HUES6 (cell line): ENCODE results near the gene TJP2.
A peak's percentile ranks its signal among the peaks of the same experiment; 100 is the strongest.

ENCODE experiments used
- H3K27ac ChIP-seq: 2 replicates; pipeline ENCODE4 v1.7.0; 2013; ENCODE audit warnings: low read depth, mild to moderate bottlenecking, low read length, inconsistent platforms
- H3K27me3 ChIP-seq: 2 replicates; pipeline ENCODE4 v1.6.1; 2013; ENCODE audit warnings: low read length; ENCODE audit not compliant: control insufficient read depth, insufficient read depth
- H3K36me3 ChIP-seq: 2 replicates; pipeline ENCODE4 v1.6.1; 2013; ENCODE audit warnings: low read length; ENCODE audit not compliant: control insufficient read depth, insufficient read depth
- H3K4me1 ChIP-seq: 2 replicates; pipeline ENCODE4 v1.6.1; 2013; ENCODE audit warnings: low read length; ENCODE audit not compliant: control insufficient read depth, insufficient read depth
- H3K4me3 ChIP-seq: 2 replicates; pipeline ENCODE4 v1.5.1; 2013; ENCODE audit warnings: low read depth, low read length
- H3K9ac ChIP-seq: one replicate; pipeline ENCODE4 v1.6.1; 2013; ENCODE audit warnings: mild to moderate bottlenecking, low read length
- H3K9me3 ChIP-seq: 2 replicates; pipeline ENCODE4 v1.6.1; 2013; ENCODE audit warnings: low read depth, low read length; ENCODE audit not compliant: control insufficient read depth, insufficient read depth

TJP2 gene

DNA sequence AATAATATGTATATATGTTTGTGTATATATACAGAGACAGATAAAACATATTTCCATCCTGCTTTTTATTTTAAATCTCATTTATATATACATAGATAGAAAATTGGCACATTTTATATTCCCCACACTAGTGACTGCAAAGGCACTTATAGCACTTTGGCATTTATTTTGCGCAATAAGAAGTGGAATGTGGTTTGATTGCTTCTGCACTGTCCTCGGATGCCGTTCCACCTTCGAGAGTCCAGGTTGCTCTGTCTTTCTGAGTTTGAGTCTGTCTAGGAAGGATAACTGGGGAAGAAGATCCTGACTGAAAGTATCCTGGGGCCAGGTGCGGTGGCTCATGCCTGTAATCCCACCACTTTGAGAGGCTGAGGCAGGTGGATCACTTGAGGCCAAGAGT, 84.5 kb downstream of the TJP2 start:
- H3K27me3 ChIP-seq, result no peaks in the 10 kb centered on the region
- H3K9me3 ChIP-seq, result no peaks in the 10 kb centered on the region
- H3K36me3 ChIP-seq, result peaks cover 21% of the 10 kb centered on the region
- H3K4me1 ChIP-seq, result no peaks in the 10 kb centered on the region
- no peak overlapping the region for H3K27ac ChIP-seq
- no peak overlapping the region for H3K4me3 ChIP-seq
- H3K9ac ChIP-seq, result no peak overlapping the region

DNA sequence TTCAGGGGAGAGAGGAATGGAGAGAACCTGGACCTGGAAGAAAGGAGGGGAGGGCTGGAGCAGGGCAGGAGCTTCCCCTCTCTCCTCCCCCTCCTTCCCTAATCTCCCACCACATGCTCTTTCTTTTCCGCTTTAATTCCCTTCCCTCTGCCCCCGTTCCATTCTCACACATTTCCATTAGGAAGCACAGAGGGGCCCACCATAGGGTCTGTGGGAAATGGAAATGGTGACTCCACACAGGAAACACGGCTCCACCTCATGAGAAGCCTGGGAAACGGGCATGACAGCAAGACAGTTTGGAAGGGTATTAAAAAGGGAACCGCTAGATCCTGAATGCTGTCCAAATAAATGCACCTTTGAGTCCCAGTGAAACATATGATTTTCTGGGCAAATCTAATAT, 86.1 kb downstream of the TJP2 start:
- Histone ChIP-seq H3K27me3 (no peaks in the 10 kb centered on the region), H3K27ac (no peak overlapping the region)

DNA sequence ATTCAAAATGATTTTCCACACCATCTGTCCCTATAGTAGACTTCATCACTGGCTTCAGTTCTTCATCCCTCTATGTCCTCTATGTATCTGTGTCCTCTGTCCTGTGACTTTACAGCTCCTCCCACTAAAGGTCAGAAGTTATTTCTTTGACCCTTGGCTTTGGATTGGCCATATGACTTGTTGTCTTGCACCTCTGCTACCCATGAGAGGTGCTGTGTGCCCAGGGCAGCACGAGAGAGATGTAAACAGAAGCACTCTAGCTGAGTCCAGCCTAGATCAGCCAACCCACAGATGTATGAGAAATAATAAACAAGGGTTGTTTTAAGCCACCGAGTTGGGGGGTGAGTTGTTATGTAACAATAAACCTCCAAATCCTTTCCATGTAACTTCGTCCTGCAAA, 87.6 kb downstream of the TJP2 start:
- Histone ChIP-seq H3K9me3 (no peaks in the 10 kb centered on the region), H3K4me1 (peaks cover 10% of the 10 kb centered on the region; the same call in 1 of the 2 replicates), H3K9ac (no peak overlapping the region), H3K4me3 (no peak overlapping the region), H3K27ac (no peak overlapping the region), H3K36me3 (peaks cover 5% of the 10 kb centered on the region), H3K27me3 (no peaks in the 10 kb centered on the region)

More for the DNA sequence above, 86.1 kb downstream of the TJP2 start:
- peaks cover 8% of the 10 kb centered on the region for H3K36me3 ChIP-seq
- no peak overlapping the region for H3K9ac ChIP-seq
- H3K4me3 ChIP-seq, result no peak overlapping the region
- H3K4me1 ChIP-seq, result no peaks in the 10 kb centered on the region; the same call in 1 of the 2 replicates
- H3K9me3 ChIP-seq, result no peaks in the 10 kb centered on the region

DNA sequence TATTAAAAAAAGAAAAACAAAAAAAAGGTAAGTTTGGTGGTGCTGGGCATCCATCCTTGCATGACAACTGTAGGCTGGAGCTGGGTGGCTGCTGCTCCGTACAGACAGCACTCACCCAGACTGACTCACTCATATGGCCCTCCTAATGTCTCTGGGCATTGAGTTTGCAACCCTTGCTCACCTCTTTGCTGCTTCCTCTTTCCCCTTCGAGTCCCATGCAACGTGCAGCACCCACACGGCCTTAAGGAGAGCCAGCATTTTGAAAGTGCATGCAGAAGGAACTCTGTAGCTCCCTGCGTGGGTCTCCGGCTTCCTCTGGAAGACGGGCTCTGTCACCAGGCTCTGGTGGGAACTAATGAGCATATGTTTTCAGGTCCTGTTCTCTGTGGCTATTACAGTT, 90.4 kb downstream of the TJP2 start:
- Histone ChIP-seq H3K9me3 (no peaks in the 10 kb centered on the region), H3K27ac (no peak overlapping the region), H3K9ac (no peak overlapping the region), H3K36me3 (no peaks in the 10 kb centered on the region), H3K4me3 (no peak overlapping the region), H3K4me1 (peaks cover 10% of the 10 kb centered on the region; the same call in 1 of the 2 replicates), H3K27me3 (no peaks in the 10 kb centered on the region)

DNA sequence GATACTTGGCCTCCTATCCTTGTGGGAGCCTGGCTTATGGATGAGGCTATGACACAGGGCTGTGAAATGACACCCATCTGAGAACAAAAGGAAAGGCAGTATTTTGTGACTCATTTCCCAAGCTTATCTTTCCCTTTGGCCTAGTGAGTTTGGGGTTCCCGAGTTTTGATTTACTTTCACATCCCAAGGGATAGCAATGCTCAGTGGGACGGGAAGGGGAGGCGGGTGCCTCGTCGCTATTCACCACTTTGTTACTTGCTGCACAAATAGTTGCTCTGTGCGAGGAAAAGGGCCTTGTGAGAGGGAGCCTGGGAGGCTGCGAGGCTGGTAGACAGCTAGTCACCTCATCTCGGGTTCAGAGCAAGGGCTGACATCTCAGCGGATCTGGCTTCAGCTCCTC, 91.8 kb downstream of the TJP2 start:
- Histone ChIP-seq H3K9me3 (no peaks in the 10 kb centered on the region), H3K36me3 (no peaks in the 10 kb centered on the region), H3K4me3 (no peak overlapping the region), H3K27ac (no peak overlapping the region), H3K9ac (peak overlapping the region; percentile 21), H3K27me3 (no peaks in the 10 kb centered on the region), H3K4me1 (peaks cover 10% of the 10 kb centered on the region; the same call in 1 of the 2 replicates)

DNA sequence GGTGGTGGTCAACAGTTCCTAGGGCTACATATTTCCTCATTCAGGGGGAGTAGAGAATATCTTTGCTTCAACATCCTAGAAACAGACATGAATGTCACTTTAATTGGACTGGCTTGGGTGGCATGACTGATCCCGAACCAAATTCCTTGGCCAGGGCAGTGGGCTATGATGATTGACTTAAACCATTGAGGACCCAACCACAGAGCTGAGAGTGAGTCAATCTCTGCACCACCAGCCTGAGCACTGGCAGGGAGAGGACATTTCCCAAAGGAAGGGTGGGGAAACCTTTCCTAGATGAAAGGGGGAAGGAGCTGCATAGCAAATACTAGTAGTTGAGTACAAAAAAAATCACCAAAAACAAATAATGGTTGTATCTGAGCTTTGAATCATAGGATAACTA, 98.1 kb downstream of the TJP2 start:
- Histone ChIP-seq H3K27ac (no peak overlapping the region), H3K36me3 (no peaks in the 10 kb centered on the region), H3K27me3 (no peaks in the 10 kb centered on the region), H3K4me3 (no peak overlapping the region), H3K9ac (no peak overlapping the region), H3K4me1 (no peaks in the 10 kb centered on the region), H3K9me3 (no peaks in the 10 kb centered on the region; the same call in 1 of the 2 replicates)

- Histone ChIP-seq H3K27ac (no peak overlapping the region), H3K36me3 (no peaks in the 10 kb centered on the region), H3K9ac (no peak overlapping the region), H3K9me3 (peaks cover 3% of the 10 kb centered on the region; the same call in 1 of the 2 replicates), H3K27me3 (no peaks in the 10 kb centered on the region), H3K4me1 (no peaks in the 10 kb centered on the region), H3K4me3 (no peak overlapping the region)
Observed at GRCh38 chr9:69273161-69273560, 99.1 kb downstream of the TJP2 start.

- Histone ChIP-seq H3K4me1 (no peaks in the 10 kb centered on the region), H3K27me3 (no peaks in the 10 kb centered on the region), H3K4me3 (no peak overlapping the region), H3K9me3 (peaks cover 3% of the 10 kb centered on the region; the same call in 1 of the 2 replicates), H3K9ac (no peak overlapping the region), H3K36me3 (no peaks in the 10 kb centered on the region), H3K27ac (no peak overlapping the region)
Observed at GRCh38 chr9:69276775-69277174, 102.7 kb downstream of the TJP2 start.

GRCh38 chr9:69279084-69279731, 105.1 kb downstream of the TJP2 start:
- Histone ChIP-seq H3K27me3 (no peaks in the 10 kb centered on the region), H3K4me1 (peaks cover 8% of the 10 kb centered on the region; the same call in 1 of the 2 replicates), H3K27ac (no peak overlapping the region), H3K4me3 (no peak overlapping the region), H3K36me3 (no peaks in the 10 kb centered on the region), H3K9me3 (peaks cover 3% of the 10 kb centered on the region; the same call in 1 of the 2 replicates), H3K9ac (no peak overlapping the region)

- Histone ChIP-seq H3K9ac (no peak overlapping the region), H3K27ac (no peak overlapping the region), H3K4me3 (no peak overlapping the region), H3K27me3 (no peaks in the 10 kb centered on the region), H3K4me1 (peaks cover 8% of the 10 kb centered on the region; the same call in 1 of the 2 replicates), H3K9me3 (peaks cover 3% of the 10 kb centered on the region; the same call in 1 of the 2 replicates), H3K36me3 (no peaks in the 10 kb centered on the region)
Observed at GRCh38 chr9:69279733-69280132, 105.7 kb downstream of the TJP2 start.

DNA sequence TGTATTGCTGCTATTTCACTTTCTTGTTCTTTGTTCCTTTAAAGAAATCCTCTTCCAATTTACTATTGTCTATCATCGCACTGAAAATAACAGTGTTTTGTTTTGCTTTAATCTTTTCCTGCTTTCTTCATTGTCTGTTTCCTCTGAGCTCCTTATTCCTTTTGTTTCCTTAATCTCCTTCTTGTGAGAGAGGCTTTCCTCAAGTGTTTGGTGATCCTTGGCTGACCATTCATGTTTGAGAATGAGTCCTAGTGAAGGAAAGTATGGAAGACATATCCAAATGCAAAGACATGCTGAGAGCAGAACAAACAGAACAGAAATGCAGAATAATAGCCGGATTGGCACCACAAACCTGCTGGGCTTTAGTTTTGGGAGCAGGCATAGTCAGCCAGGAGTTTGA, 108.9 kb downstream of the TJP2 start:
- H3K27ac ChIP-seq, result no peak overlapping the region
- H3K27me3 ChIP-seq, result no peaks in the 10 kb centered on the region
- no peak overlapping the region for H3K9ac ChIP-seq
- no peaks in the 10 kb centered on the region for H3K36me3 ChIP-seq
- 0 out of 2 replicates have a peak, but pooled peaks cover 3% of the 10 kb centered on the region for H3K9me3 ChIP-seq
- H3K4me3 ChIP-seq, result no peak overlapping the region
- H3K4me1 ChIP-seq, result peaks cover 8% of the 10 kb centered on the region; the same call in 1 of the 2 replicates
